ENCODE data around the gene TCF25. TPM values are rescaled to one million over a fixed set of nuclear protein-coding genes. Genes with fewer than 3 reads are reported as not detected.

TCF25 gene
- total RNA-seq, 4 donors from 2014 or later: 132 to 197 (median 147) TPM

- intact Hi-C loops (cut with DNase I; ENCODE audit: low total_unique reads): no loop called here
- H3K4me3 ChIP-seq (ENCODE audit: low read depth, poor library complexity, severe bottlenecking): no peak overlapping the region
- DNase-seq (ENCODE audit: low spot score in 2 of 2): peak in 1 of 2 donors; percentile 46
- TF ChIP-seq CTCF (IDR thresholded peaks at IDR 0.05) (no peak), POLR2A (IDR thresholded peaks at IDR 0.05) (no peak)
- 92 to 95% methylated on average over 7 of the region's 7 CpGs for WGBS, 2 donors
These were observed 84.7 kb downstream of the TCF25 start for GRCh38 chr16:89958068-89958467.

GRCh38 chr16:89958596-89958995, 85.2 kb downstream of the TCF25 start:
- TF ChIP-seq POLR2A (IDR thresholded peaks at IDR 0.05): no peak
- TF ChIP-seq CTCF (IDR thresholded peaks at IDR 0.05): no peak
- intact Hi-C loops (cut with DNase I; ENCODE audit: low total_unique reads): no loop called here
- WGBS, 2 donors: 92 to 97% methylated on average over 10 of the region's 10 CpGs

GRCh38 chr16:89960966-89961365, 87.6 kb downstream of the TCF25 start:
- TF ChIP-seq CTCF (IDR thresholded peaks at IDR 0.05) (no peak), POLR2A (IDR thresholded peaks at IDR 0.05) (no peak)
- intact Hi-C loops (cut with DNase I; ENCODE audit: low total_unique reads): no loop called here
- DNase-seq (ENCODE audit: low spot score in 2 of 2): no peak
- 92 to 93% methylated on average over 13 of the region's 13 CpGs for WGBS, 2 donors
- H3K4me3 ChIP-seq (ENCODE audit: low read depth, poor library complexity, severe bottlenecking): no peak overlapping the region

More at GRCh38 chr16:89958596-89958995, 85.2 kb downstream of the TCF25 start:
- no peak for DNase-seq (ENCODE audit: low spot score in 2 of 2)
- H3K4me3 ChIP-seq (ENCODE audit: low read depth, poor library complexity, severe bottlenecking): no peak overlapping the region

Other genes starting within 250 kb of the TCF25 start
- gene CHMP1A, start 215.9 kb upstream of the TCF25 start, total RNA-seq: 100 to 1,000 TPM in 1 of 4 donors, 10 to 100 TPM in 3; 78.3 to 141 (median 91.1) TPM
- gene SPATA33, start 215.8 kb upstream of the TCF25 start, total RNA-seq: 1 to 10 TPM; 1.1 to 4.1 (median 2.5) TPM
- gene CDK10, start 186.9 kb upstream of the TCF25 start, total RNA-seq: 10 to 100 TPM; 34.6 to 69.1 (median 40.9) TPM
- 10 to 100 TPM; 18.3 to 34.6 (median 28.4) TPM for gene SPATA2L, start 171.9 kb upstream of the TCF25 start, total RNA-seq
- gene VPS9D1, start 152.7 kb upstream of the TCF25 start, total RNA-seq: 1 to 10 TPM; 5.8 to 9.8 (median 7.0) TPM
- gene ZNF276, start 152.1 kb upstream of the TCF25 start, total RNA-seq: 10 to 100 TPM; 44.7 to 62.0 (median 52.8) TPM
- gene FANCA, start 56.9 kb upstream of the TCF25 start, total RNA-seq: 1 to 10 TPM; 2.0 to 5.6 (median 3.8) TPM
- 1 to 10 TPM; 2.0 to 5.9 (median 3.9) TPM for gene SPIRE2, start 45.1 kb upstream of the TCF25 start, total RNA-seq
- 1 to 10 TPM; 3.4 to 6.5 (median 4.5) TPM for gene MC1R, start 45.3 kb downstream of the TCF25 start, total RNA-seq
- gene TUBB3, start 49.8 kb downstream of the TCF25 start, total RNA-seq: 1 to 10 TPM; 1.9 to 7.4 (median 3.9) TPM
- 10 to 100 TPM; 73.6 to 86.0 (median 83.7) TPM for gene DEF8, start 75.2 kb downstream of the TCF25 start, total RNA-seq
- gene DBNDD1, start 145.9 kb downstream of the TCF25 start, total RNA-seq: 1 to 10 TPM; 2.3 to 8.8 (median 7.3) TPM
- gene PRDM7, start 203.7 kb downstream of the TCF25 start, total RNA-seq: not detected